Rectal smooth muscle tissue (tissue), 1 donor: Measurements from ENCODE around the gene CDC14B.

ENCODE experiments used
- H3K27ac ChIP-seq: one replicate; pipeline ENCODE4 v1.7.0; 2013; ENCODE audit warnings: low read depth, low read length, inconsistent platforms
- H3K27me3 ChIP-seq: one replicate; pipeline ENCODE4 v1.7.0; 2013; ENCODE audit warnings: low read length; ENCODE audit not compliant: control insufficient read depth, insufficient read depth
- H3K36me3 ChIP-seq: one replicate; pipeline ENCODE4 v1.7.0; 2013; ENCODE audit warnings: low read length; ENCODE audit not compliant: control insufficient read depth, insufficient read depth
- H3K4me1 ChIP-seq: one replicate; pipeline ENCODE4 v1.7.0; 2013; ENCODE audit warnings: low read length; ENCODE audit not compliant: control insufficient read depth, insufficient read depth
- H3K4me3 ChIP-seq: one replicate; pipeline ENCODE4 v1.7.0; 2013; ENCODE audit warnings: low read length
- H3K9ac ChIP-seq: one replicate; pipeline ENCODE4 v1.7.0; 2013; ENCODE audit warnings: low read length

The CDC14B gene

GRCh38 chr9:96476591-96476990 is 143.1 kb downstream of the CDC14B start:
- Histone ChIP-seq H3K36me3 (peaks cover 4% of the 10 kb centered on the region), H3K9ac (no peak overlapping the region), H3K4me3 (no peak overlapping the region), H3K27me3 (no peaks in the 10 kb centered on the region), H3K27ac (no peak overlapping the region), H3K4me1 (no peaks in the 10 kb centered on the region)

GRCh38 chr9:96476013-96476412 is 143.6 kb downstream of the CDC14B start:
- no peak overlapping the region for H3K27ac ChIP-seq
- no peak overlapping the region for H3K4me3 ChIP-seq
- no peak overlapping the region for H3K9ac ChIP-seq
- H3K36me3 ChIP-seq, result peaks cover 4% of the 10 kb centered on the region
- no peaks in the 10 kb centered on the region for H3K4me1 ChIP-seq
- H3K27me3 ChIP-seq, result no peaks in the 10 kb centered on the region

- H3K4me1 ChIP-seq, result no peaks in the 10 kb centered on the region
- peaks cover 4% of the 10 kb centered on the region for H3K36me3 ChIP-seq
Measured at GRCh38 chr9:96467784-96468183, 151.9 kb downstream of the CDC14B start.

DNA sequence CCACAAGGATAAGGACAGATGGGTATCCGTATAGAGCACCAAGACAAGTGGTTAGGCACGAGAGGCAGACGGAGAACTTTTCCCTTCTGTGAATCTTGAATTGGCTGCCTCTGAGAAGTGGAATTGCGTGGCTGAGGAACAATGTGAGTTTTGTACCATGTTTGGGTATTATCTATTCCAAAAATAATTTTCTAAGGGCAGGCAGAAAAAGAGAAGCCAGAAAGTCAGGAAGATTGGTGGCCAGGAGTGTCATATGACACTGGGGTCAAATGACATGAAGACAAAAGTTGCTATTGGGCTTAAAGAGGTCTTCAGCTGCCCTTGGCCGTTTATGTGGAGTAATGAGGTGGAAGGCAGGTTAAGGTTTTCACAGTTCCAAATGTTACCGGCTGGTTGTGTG is 155.2 kb downstream of the CDC14B start:
- H3K27ac ChIP-seq, result no peak overlapping the region
- no peak overlapping the region for H3K9ac ChIP-seq
- no peak overlapping the region for H3K4me3 ChIP-seq
- no peaks in the 10 kb centered on the region for H3K36me3 ChIP-seq
- no peaks in the 10 kb centered on the region for H3K4me1 ChIP-seq
- H3K27me3 ChIP-seq, result no peaks in the 10 kb centered on the region

More at GRCh38 chr9:96467784-96468183, 151.9 kb downstream of the CDC14B start:
- no peak overlapping the region for H3K9ac ChIP-seq
- H3K27me3 ChIP-seq, result no peaks in the 10 kb centered on the region
- H3K4me3 ChIP-seq, result no peak overlapping the region
- no peak overlapping the region for H3K27ac ChIP-seq

DNA sequence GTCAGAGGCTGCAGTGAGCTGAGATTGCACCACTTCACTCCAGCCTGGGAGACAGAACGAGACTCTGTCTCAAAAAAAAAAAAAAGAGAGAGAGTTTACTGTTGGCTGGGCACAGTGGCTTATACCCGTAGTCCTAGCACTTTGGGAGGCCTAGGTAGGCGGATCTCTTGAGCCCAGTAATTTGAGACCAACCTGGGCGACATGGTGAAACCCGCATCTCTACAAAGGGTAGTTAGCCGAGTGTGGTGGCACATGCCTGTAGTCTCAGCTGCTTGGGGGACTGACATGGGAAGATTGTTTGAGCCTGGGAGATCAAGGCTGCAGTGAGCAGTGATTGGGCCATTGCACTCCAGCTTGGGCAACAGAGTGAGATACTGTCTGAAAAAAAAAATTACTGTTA is 157.1 kb downstream of the CDC14B start:
- no peak overlapping the region for H3K27ac ChIP-seq
- no peaks in the 10 kb centered on the region for H3K4me1 ChIP-seq
- no peaks in the 10 kb centered on the region for H3K27me3 ChIP-seq
- H3K9ac ChIP-seq, result no peak overlapping the region
- no peaks in the 10 kb centered on the region for H3K36me3 ChIP-seq
- no peak overlapping the region for H3K4me3 ChIP-seq

- no peaks in the 10 kb centered on the region for H3K4me1 ChIP-seq
- H3K4me3 ChIP-seq, result no peak overlapping the region
- no peak overlapping the region for H3K27ac ChIP-seq
- no peaks in the 10 kb centered on the region for H3K27me3 ChIP-seq
- H3K9ac ChIP-seq, result no peak overlapping the region
- H3K36me3 ChIP-seq, result no peaks in the 10 kb centered on the region
Measured at GRCh38 chr9:96461336-96461735, 158.3 kb downstream of the CDC14B start.

GRCh38 chr9:96460882-96461281 is 158.8 kb downstream of the CDC14B start:
- no peaks in the 10 kb centered on the region for H3K4me1 ChIP-seq
- no peak overlapping the region for H3K4me3 ChIP-seq
- H3K9ac ChIP-seq, result no peak overlapping the region
- no peaks in the 10 kb centered on the region for H3K36me3 ChIP-seq
- H3K27me3 ChIP-seq, result no peaks in the 10 kb centered on the region
- no peak overlapping the region for H3K27ac ChIP-seq

DNA sequence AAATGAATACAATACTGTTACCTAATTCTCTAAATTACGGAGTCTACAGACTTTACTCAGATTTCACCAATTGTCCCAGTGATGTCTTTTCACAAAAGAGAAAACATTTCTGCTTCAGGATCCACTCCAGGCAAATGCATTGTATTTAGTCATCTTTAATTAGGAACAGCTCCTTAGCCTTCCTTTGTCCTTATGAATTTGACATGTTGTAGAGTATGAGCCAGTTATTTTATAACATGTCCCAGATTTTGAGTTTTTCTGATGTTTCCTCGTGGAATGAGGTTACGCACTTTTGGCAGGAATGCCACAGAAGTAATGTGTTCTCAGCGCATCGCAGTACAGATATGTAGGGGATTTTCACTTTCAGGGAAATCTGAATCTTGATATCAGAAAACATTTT is 159.2 kb downstream of the CDC14B start:
- no peaks in the 10 kb centered on the region for H3K4me1 ChIP-seq
- H3K4me3 ChIP-seq, result no peak overlapping the region
- H3K36me3 ChIP-seq, result no peaks in the 10 kb centered on the region
- H3K27ac ChIP-seq, result no peak overlapping the region
- H3K27me3 ChIP-seq, result no peaks in the 10 kb centered on the region
- H3K9ac ChIP-seq, result no peak overlapping the region

GRCh38 chr9:96459268-96460007 is 160.2 kb downstream of the CDC14B start:
- no peaks in the 10 kb centered on the region for H3K36me3 ChIP-seq

GRCh38 chr9:96458226-96458625 is 161.4 kb downstream of the CDC14B start:
- Histone ChIP-seq H3K4me1 (no peaks in the 10 kb centered on the region), H3K9ac (no peak overlapping the region), H3K27ac (no peak overlapping the region), H3K36me3 (no peaks in the 10 kb centered on the region), H3K27me3 (no peaks in the 10 kb centered on the region), H3K4me3 (no peak overlapping the region)

More at GRCh38 chr9:96459268-96460007, 160.2 kb downstream of the CDC14B start:
- H3K9ac ChIP-seq, result no peak overlapping the region
- H3K4me1 ChIP-seq, result no peaks in the 10 kb centered on the region
- no peak overlapping the region for H3K27ac ChIP-seq
- H3K4me3 ChIP-seq, result no peak overlapping the region
- no peaks in the 10 kb centered on the region for H3K27me3 ChIP-seq

DNA sequence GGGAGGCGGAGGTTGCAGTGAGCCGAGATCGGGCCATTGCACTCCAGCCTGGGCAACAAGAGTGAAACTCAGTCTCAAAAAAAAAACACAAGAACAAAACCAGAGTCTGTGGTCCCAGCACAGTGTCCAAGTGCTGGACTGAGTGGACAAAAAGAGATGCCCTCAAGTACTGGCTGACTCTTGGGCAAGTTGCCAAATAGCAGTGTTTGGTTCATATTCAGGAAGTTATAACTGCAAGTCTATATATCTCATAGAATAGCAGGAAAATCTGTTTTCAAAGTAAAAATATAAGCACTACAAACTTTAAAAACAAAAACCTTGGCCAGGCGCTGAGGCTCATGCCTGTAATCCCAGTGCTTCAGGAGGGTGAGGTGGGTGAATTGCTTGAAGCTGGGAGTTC is 162.4 kb downstream of the CDC14B start:
- H3K36me3 ChIP-seq, result no peaks in the 10 kb centered on the region
- no peak overlapping the region for H3K4me3 ChIP-seq
- no peaks in the 10 kb centered on the region for H3K27me3 ChIP-seq
- H3K9ac ChIP-seq, result no peak overlapping the region
- H3K27ac ChIP-seq, result no peak overlapping the region
- H3K4me1 ChIP-seq, result no peaks in the 10 kb centered on the region

DNA sequence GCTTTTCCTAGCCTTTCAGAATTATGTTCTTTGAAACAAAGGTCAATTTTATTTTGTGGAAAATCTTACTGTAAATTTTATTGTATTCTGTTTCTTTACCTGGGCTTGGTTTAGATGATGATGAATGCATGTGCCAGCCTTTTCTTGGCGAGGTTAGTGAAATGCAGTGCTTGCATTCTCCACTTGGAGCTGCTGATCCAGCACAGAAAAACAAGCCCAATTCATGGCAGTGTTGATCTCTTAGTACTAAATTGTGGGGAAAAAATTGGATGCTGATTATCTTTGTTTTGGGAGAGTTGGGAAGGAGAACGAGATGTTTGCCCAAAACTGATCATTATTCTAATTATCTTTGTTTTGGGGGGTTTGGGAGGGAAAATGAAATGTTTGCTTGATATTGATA is 166.0 kb downstream of the CDC14B start:
- H3K9ac ChIP-seq, result no peak overlapping the region
- H3K4me3 ChIP-seq, result no peak overlapping the region
- H3K27me3 ChIP-seq, result no peaks in the 10 kb centered on the region
- peaks cover 3% of the 10 kb centered on the region for H3K4me1 ChIP-seq
- H3K27ac ChIP-seq, result no peak overlapping the region
- H3K36me3 ChIP-seq, result no peaks in the 10 kb centered on the region
